Right atrium auricular region (tissue), 2 donors: ENCODE data around the gene IFNGR1. TPM values are rescaled to one million over a fixed set of nuclear protein-coding genes. Genes with fewer than 3 reads are reported as not detected.
"Not testable (repeated sequence)": the region's sequence is repeated elsewhere in the genome, so short reads cannot be mapped to it uniquely, and the experiment has no call there.

Source experiments
- DNase-seq: peaks from one replicate; pipeline ENCODE4 v3.0.0-alpha.2; 2019; ENCODE audit warnings: low spot score
- H3K27ac ChIP-seq, 2 donors: fragments of 200-600 bp; sonication (generic); 1 replicate in 1 of 2; 2 replicates in 1 of 2; pipeline ENCODE4 v1.5.1; 2016 to 2019
- H3K27me3 ChIP-seq, 2 donors: fragments of 200-600 bp; sonication (generic); one replicate each; pipeline versions ENCODE4 v1.5.1 to v1.6.0; 2017 to 2019
- H3K36me3 ChIP-seq: fragments of 200-600 bp; sonication (generic); one replicate; pipeline ENCODE4 v1.5.1; 2016
- H3K4me1 ChIP-seq, 2 donors: fragments of 200-600 bp; sonication (generic); one replicate each; pipeline versions ENCODE4 v1.5.1 to v1.6.0; 2017 to 2019
- H3K4me3 ChIP-seq, 2 donors: fragments of 200-600 bp; sonication (generic); 1 replicate in 1 of 2; 2 replicates in 1 of 2; pipeline ENCODE4 v1.5.1; 2017 to 2019; ENCODE audit warnings: mild to moderate bottlenecking in 1 of 2, moderate library complexity in 1 of 2
- H3K9me3 ChIP-seq, 2 donors: fragments of 200-600 bp; sonication (generic); one replicate each; pipeline ENCODE4 v1.5.1; 2019
- total RNA-seq, 2 donors: library from RNA; depleted of rRNA; stranded (reverse); fragments of >200 nt; gene quantifications; one replicate each; pipeline ENCODE4 v1.1.0, GENCODE V29; 2016
- TF ChIP-seq, protein P1 (sequence below), 2 donors: fragments of 200-600 bp; sonication (generic); IDR thresholded peaks; one replicate each; pipeline ENCODE4 v1.5.1; 2019; ENCODE audit warnings: antibody characterized with exemption in 2 of 2

IFNGR1 gene
- total RNA-seq, 2 donors from 2014 or later, result 111 to 143 TPM

DNA sequence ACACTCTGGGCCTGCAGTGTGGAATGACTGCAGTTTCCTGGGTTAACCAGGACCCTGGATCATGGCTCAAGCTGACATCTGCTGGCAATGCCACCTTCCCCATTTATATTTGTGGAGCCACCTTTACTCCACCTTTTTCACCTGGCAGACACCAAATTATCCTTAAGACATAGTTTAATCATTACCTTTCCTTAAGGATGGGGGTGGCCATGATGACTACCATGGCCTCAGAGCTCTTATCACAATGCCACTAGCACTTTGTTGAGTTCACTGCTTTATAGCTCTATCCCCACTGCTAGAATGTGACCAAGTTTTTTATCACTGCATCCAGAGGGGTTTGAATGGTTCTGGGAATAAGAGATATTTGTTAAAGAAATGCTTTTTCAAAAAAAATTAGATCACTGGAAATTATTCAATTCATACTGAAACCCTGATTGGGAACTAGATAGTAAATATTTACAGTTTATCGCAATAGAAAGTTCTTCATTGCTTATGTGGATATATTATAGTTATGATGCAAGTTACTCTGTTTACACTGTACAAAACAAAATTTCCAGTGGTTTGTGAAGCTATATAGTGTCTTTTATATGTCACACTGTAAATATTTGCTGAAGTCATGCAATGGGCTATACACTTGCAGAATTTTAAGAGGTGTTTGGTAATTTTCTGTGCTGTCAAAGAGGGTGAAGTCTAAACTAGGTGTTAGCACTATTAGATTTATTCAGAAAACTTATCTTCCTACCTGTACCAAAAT is 37.3 kb upstream of the IFNGR1 start:
- Histone ChIP-seq H3K4me1 (peaks cover 0 to 13% of the 10 kb centered on the region in 2 donors), H3K36me3 (no peaks in the 10 kb centered on the region), H3K9me3 (peaks cover 0 to 30% of the 10 kb centered on the region in 2 donors), H3K4me3 (no peak overlapping the region), H3K27me3 (no peaks in the 10 kb centered on the region), H3K27ac (no peak overlapping the region)
- TF ChIP-seq, protein P1, sequence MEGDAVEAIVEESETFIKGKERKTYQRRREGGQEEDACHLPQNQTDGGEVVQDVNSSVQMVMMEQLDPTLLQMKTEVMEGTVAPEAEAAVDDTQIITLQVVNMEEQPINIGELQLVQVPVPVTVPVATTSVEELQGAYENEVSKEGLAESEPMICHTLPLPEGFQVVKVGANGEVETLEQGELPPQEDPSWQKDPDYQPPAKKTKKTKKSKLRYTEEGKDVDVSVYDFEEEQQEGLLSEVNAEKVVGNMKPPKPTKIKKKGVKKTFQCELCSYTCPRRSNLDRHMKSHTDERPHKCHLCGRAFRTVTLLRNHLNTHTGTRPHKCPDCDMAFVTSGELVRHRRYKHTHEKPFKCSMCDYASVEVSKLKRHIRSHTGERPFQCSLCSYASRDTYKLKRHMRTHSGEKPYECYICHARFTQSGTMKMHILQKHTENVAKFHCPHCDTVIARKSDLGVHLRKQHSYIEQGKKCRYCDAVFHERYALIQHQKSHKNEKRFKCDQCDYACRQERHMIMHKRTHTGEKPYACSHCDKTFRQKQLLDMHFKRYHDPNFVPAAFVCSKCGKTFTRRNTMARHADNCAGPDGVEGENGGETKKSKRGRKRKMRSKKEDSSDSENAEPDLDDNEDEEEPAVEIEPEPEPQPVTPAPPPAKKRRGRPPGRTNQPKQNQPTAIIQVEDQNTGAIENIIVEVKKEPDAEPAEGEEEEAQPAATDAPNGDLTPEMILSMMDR (IDR thresholded peaks at IDR 0.05), result no peak
- DNase-seq, result no peak

GRCh38 chr6:137254966-137255365 is 35.8 kb upstream of the IFNGR1 start:
- Histone ChIP-seq H3K27ac (no peak overlapping the region), H3K36me3 (no peaks in the 10 kb centered on the region), H3K27me3 (no peaks in the 10 kb centered on the region), H3K4me1 (no peaks in the 10 kb centered on the region), H3K9me3 (peaks cover 0 to 30% of the 10 kb centered on the region in 2 donors), H3K4me3 (no peak overlapping the region)
- TF ChIP-seq, protein P1 (IDR thresholded peaks at IDR 0.05), result no peak
- no peak for DNase-seq

DNA sequence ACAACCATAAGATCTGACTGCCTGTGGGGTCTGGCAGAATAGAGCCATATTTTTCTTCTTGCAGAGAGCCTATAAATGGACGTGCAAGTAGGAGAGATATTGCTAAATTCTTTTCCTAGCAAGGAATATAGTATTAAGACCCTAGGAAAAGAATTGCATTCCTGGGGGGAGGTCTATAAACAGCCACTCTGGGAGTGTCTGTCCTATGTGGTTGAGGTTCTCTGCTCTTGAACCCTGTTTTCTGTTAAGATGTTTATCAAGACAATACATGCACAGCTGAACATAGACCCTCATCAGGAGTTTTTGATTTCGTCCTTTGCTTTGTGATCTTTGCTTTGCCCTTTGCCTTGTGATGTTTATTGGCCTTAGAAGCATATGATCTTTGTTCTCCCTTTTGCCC is 35.2 kb upstream of the IFNGR1 start:
- H3K4me1 ChIP-seq, H3K4me3 ChIP-seq, H3K27me3 ChIP-seq, H3K36me3 ChIP-seq, DNase-seq, H3K27ac ChIP-seq: not testable (repeated sequence)
- H3K9me3 ChIP-seq, result peaks cover 0 to 30% of the 10 kb centered on the region in 2 donors

GRCh38 chr6:137248702-137249101 is 29.5 kb upstream of the IFNGR1 start:
- DNase-seq, result no peak
- Histone ChIP-seq H3K27ac (no peak overlapping the region), H3K27me3 (no peaks in the 10 kb centered on the region), H3K4me3 (no peak overlapping the region), H3K9me3 (peaks cover 0 to 5% of the 10 kb centered on the region in 2 donors), H3K36me3 (no peaks in the 10 kb centered on the region), H3K4me1 (no peaks in the 10 kb centered on the region)
- TF ChIP-seq, protein P1 (IDR thresholded peaks at IDR 0.05), result no peak

GRCh38 chr6:137247724-137248123 is 28.5 kb upstream of the IFNGR1 start:
- H3K27me3 ChIP-seq, result no peaks in the 10 kb centered on the region
- DNase-seq, result no peak
- TF ChIP-seq, protein P1 (IDR thresholded peaks at IDR 0.05), result no peak
- H3K4me1 ChIP-seq, result no peaks in the 10 kb centered on the region
- no peaks in the 10 kb centered on the region for H3K9me3 ChIP-seq
- no peak overlapping the region for H3K27ac ChIP-seq
- no peaks in the 10 kb centered on the region for H3K36me3 ChIP-seq
- no peak overlapping the region for H3K4me3 ChIP-seq

GRCh38 chr6:137246791-137247202 is 27.6 kb upstream of the IFNGR1 start:
- Histone ChIP-seq H3K27me3 (no peaks in the 10 kb centered on the region), H3K9me3 (no peaks in the 10 kb centered on the region), H3K36me3 (no peaks in the 10 kb centered on the region), H3K27ac (no peak overlapping the region), H3K4me3 (no peak overlapping the region), H3K4me1 (no peaks in the 10 kb centered on the region)
- no peak for DNase-seq
- TF ChIP-seq, protein P1 (IDR thresholded peaks at IDR 0.05), result no peak
